ENCODE measurements around the gene CDC40.

- TF ChIP-seq, protein P1, sequence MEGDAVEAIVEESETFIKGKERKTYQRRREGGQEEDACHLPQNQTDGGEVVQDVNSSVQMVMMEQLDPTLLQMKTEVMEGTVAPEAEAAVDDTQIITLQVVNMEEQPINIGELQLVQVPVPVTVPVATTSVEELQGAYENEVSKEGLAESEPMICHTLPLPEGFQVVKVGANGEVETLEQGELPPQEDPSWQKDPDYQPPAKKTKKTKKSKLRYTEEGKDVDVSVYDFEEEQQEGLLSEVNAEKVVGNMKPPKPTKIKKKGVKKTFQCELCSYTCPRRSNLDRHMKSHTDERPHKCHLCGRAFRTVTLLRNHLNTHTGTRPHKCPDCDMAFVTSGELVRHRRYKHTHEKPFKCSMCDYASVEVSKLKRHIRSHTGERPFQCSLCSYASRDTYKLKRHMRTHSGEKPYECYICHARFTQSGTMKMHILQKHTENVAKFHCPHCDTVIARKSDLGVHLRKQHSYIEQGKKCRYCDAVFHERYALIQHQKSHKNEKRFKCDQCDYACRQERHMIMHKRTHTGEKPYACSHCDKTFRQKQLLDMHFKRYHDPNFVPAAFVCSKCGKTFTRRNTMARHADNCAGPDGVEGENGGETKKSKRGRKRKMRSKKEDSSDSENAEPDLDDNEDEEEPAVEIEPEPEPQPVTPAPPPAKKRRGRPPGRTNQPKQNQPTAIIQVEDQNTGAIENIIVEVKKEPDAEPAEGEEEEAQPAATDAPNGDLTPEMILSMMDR (IDR thresholded peaks at IDR 0.05; ENCODE audit: insufficient read depth, low read length): no peak
- TF ChIP-seq POLR2AphosphoS5 (IDR thresholded peaks at IDR 0.05; ENCODE audit: low read depth): no peak
- no peak for TF ChIP-seq REST (IDR thresholded peaks at IDR 0.05; ENCODE audit: insufficient replicate concordance, low read depth)
- TF ChIP-seq GABPA (IDR thresholded peaks at IDR 0.05; ENCODE audit: low read depth): no peak
- no peak for TF ChIP-seq SPI1 (IDR thresholded peaks at IDR 0.05; ENCODE audit: borderline replicate concordance, low read depth)
Observed at GRCh38 chr6:110207652-110208051, 27.4 kb downstream of the CDC40 start.

Measured in HL-60 (cell line).